ENCODE measurements around the gene ZPR1. TPM values are rescaled to one million over a fixed set of nuclear protein-coding genes. Genes with fewer than 3 reads are reported as not detected.

Gene ZPR1
- total RNA-seq, 1 experiment from 2014 or later = 139 TPM

DNA sequence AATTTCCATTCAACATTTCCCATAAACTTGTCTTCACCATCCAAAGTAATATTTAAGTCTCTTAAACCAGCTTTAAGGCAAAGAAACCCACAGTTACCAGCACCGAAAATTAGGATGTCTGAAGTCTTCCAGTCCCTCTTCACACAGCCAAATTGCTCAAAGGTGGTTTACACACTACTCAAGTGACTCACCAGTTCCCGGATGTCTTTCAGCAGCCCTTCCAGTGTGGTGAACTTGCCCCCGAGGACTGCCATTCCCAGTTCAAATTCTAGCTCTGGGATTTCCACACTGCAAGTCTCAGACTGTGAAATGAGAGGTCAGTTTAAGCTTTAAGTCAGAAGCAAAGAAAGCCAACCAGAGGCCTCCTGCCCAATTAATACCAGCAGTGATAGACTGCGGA is 5.1 kb downstream of the ZPR1 start:
- Histone ChIP-seq H3K4me1 (ENCODE audit: control insufficient read depth, insufficient read depth, low read length) (peaks cover 9% of the 10 kb centered on the region), H3K4me3 (ENCODE audit: low read depth in 2 of 2, low read length in 2 of 2) (no peak overlapping the region), H3K27me3 (ENCODE audit: control insufficient read depth, insufficient read depth, low read length) (no peaks in the 10 kb centered on the region), H3K9me3 (ENCODE audit: control insufficient read depth, insufficient read depth, low read depth, low read length) (no peaks in the 10 kb centered on the region), H3K27ac (ENCODE audit: low read length) (no peak overlapping the region), H3K36me3 (ENCODE audit: control insufficient read depth, insufficient read depth, low read length) (peaks cover 82% of the 10 kb centered on the region)
- TF ChIP-seq, protein P1, sequence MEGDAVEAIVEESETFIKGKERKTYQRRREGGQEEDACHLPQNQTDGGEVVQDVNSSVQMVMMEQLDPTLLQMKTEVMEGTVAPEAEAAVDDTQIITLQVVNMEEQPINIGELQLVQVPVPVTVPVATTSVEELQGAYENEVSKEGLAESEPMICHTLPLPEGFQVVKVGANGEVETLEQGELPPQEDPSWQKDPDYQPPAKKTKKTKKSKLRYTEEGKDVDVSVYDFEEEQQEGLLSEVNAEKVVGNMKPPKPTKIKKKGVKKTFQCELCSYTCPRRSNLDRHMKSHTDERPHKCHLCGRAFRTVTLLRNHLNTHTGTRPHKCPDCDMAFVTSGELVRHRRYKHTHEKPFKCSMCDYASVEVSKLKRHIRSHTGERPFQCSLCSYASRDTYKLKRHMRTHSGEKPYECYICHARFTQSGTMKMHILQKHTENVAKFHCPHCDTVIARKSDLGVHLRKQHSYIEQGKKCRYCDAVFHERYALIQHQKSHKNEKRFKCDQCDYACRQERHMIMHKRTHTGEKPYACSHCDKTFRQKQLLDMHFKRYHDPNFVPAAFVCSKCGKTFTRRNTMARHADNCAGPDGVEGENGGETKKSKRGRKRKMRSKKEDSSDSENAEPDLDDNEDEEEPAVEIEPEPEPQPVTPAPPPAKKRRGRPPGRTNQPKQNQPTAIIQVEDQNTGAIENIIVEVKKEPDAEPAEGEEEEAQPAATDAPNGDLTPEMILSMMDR (IDR thresholded peaks at IDR 0.05) = no peak
- TF ChIP-seq TCF7L2 (IDR thresholded peaks at IDR 0.05; ENCODE audit: low read depth, low read length) (no peak), SIN3A (IDR thresholded peaks at IDR 0.05; ENCODE audit: borderline replicate concordance, insufficient read depth, low read depth, low read length) (no peak), POLR2AphosphoS5 (IDR thresholded peaks at IDR 0.05; ENCODE audit: low read depth, low read length) (no peak)
- no peak for DNase-seq (ENCODE audit: low read depth, low spot score)
- no peak for ATAC-seq
- POLR2A ChIA-PET = interaction anchor here (0.5 to 0.7 kb wide), 2 partner anchors 44 to 380 kb away, joined by 3 read pairs; no protein-coding TSS in a partner anchor
- intact Hi-C loops (cut with micrococcal nuclease; ENCODE audit: unreplicated experiment) (no loop called here), in situ Hi-C loops (cut with HindIII; ENCODE audit: low pct_unique_long_range_greater_than_20kb, low sequenced_read_pairs) (loop anchor here (10.0 kb wide), 1 partner anchor 222 kb away; no protein-coding TSS in a partner anchor)
- CTCF ChIA-PET = no interaction called here
- BruUV-seq (replicated peaks) = no TSS peak

DNA sequence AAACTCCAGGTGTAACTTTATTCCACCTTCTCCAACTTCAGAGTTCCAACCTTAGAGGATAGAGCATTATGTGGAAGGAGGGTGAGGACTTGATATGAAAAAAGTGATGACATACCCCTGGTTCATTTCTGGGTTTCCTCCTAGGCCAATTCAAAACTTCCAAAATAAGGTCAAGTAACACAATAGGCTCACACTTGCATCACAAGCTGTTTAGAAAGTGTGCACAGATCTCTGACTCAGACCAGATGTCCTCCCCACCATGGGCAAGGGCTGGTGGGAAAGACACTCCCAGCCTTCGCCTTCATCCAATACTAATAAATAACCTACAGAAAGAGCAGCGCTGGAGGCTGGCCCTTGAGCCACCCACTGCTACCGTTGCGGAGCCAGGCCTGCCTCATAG is 9.3 kb downstream of the ZPR1 start:
- no peak for ATAC-seq
- TF ChIP-seq SIN3A (IDR thresholded peaks at IDR 0.05; ENCODE audit: borderline replicate concordance, insufficient read depth, low read depth, low read length) = no peak
- TF ChIP-seq, protein P1 (IDR thresholded peaks at IDR 0.05) = no peak
- TF ChIP-seq, protein P2, sequence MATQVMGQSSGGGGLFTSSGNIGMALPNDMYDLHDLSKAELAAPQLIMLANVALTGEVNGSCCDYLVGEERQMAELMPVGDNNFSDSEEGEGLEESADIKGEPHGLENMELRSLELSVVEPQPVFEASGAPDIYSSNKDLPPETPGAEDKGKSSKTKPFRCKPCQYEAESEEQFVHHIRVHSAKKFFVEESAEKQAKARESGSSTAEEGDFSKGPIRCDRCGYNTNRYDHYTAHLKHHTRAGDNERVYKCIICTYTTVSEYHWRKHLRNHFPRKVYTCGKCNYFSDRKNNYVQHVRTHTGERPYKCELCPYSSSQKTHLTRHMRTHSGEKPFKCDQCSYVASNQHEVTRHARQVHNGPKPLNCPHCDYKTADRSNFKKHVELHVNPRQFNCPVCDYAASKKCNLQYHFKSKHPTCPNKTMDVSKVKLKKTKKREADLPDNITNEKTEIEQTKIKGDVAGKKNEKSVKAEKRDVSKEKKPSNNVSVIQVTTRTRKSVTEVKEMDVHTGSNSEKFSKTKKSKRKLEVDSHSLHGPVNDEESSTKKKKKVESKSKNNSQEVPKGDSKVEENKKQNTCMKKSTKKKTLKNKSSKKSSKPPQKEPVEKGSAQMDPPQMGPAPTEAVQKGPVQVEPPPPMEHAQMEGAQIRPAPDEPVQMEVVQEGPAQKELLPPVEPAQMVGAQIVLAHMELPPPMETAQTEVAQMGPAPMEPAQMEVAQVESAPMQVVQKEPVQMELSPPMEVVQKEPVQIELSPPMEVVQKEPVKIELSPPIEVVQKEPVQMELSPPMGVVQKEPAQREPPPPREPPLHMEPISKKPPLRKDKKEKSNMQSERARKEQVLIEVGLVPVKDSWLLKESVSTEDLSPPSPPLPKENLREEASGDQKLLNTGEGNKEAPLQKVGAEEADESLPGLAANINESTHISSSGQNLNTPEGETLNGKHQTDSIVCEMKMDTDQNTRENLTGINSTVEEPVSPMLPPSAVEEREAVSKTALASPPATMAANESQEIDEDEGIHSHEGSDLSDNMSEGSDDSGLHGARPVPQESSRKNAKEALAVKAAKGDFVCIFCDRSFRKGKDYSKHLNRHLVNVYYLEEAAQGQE (IDR thresholded peaks at IDR 0.05; ENCODE audit: insufficient read depth in 1 of 2, low read depth in 2 of 2, low read length in 1 of 2) = no peak
- no peak for TF ChIP-seq TCF7L2 (IDR thresholded peaks at IDR 0.05; ENCODE audit: low read depth, low read length)
- TF ChIP-seq POLR2AphosphoS5 (IDR thresholded peaks at IDR 0.05; ENCODE audit: low read depth, low read length) = no peak
- CTCF ChIA-PET = no interaction called here
- Histone ChIP-seq H3K9me3 (ENCODE audit: control insufficient read depth, insufficient read depth, low read depth, low read length) (no peaks in the 10 kb centered on the region), H3K4me3 (ENCODE audit: low read depth in 2 of 2, low read length in 2 of 2) (no peak overlapping the region), H3K4me1 (ENCODE audit: control insufficient read depth, insufficient read depth, low read length) (peaks cover 7% of the 10 kb centered on the region; the same call in 1 of the 2 replicates), H3K36me3 (ENCODE audit: control insufficient read depth, insufficient read depth, low read length) (peaks cover 44% of the 10 kb centered on the region), H3K27ac (ENCODE audit: low read length) (no peak overlapping the region), H3K27me3 (ENCODE audit: control insufficient read depth, insufficient read depth, low read length) (no peaks in the 10 kb centered on the region)
- no TSS peak for BruUV-seq (replicated peaks)
- POLR2A ChIA-PET = no interaction called here
- intact Hi-C loops (cut with micrococcal nuclease; ENCODE audit: unreplicated experiment) (no loop called here), in situ Hi-C loops (cut with HindIII; ENCODE audit: low pct_unique_long_range_greater_than_20kb, low sequenced_read_pairs) (no loop called here)
- no peak for DNase-seq (ENCODE audit: low read depth, low spot score)

Data from Panc1 (cell line).